ENCODE data around the gene SMIM28.

DNA sequence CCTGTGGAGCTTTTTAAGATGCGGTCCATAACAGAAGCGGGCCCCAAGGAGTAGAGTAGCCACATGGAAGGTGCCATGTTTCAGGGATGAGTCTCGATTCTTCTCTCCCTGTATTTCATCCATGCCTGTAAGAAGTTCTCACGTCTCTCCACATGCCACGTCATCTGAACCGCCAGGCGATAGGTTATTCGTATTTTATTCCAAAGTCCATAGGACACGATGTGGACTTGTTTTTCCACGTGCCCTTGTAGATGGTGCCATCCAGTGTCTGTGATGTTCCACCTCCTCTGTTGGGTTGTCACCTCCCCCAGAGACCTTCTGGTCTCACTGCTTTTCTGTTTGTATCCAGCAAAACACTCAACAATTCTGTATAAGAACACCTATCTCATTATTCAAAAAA lies 43.9 kb downstream of the SMIM28 start:
- TF ChIP-seq, protein P1, sequence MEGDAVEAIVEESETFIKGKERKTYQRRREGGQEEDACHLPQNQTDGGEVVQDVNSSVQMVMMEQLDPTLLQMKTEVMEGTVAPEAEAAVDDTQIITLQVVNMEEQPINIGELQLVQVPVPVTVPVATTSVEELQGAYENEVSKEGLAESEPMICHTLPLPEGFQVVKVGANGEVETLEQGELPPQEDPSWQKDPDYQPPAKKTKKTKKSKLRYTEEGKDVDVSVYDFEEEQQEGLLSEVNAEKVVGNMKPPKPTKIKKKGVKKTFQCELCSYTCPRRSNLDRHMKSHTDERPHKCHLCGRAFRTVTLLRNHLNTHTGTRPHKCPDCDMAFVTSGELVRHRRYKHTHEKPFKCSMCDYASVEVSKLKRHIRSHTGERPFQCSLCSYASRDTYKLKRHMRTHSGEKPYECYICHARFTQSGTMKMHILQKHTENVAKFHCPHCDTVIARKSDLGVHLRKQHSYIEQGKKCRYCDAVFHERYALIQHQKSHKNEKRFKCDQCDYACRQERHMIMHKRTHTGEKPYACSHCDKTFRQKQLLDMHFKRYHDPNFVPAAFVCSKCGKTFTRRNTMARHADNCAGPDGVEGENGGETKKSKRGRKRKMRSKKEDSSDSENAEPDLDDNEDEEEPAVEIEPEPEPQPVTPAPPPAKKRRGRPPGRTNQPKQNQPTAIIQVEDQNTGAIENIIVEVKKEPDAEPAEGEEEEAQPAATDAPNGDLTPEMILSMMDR (IDR thresholded peaks at IDR 0.05) = no peak
- TF ChIP-seq POLR2A (IDR thresholded peaks at IDR 0.05) (no peak), POLR2AphosphoS5 (IDR thresholded peaks at IDR 0.05) (no peak), EP300 (IDR thresholded peaks at IDR 0.05) (no peak)

All from stomach (tissue), 4 donors.